Pancreas (tissue), 10 donors: ENCODE data around the gene PDE6A. TPM values are rescaled to one million over a fixed set of nuclear protein-coding genes. Genes with fewer than 3 reads are reported as not detected.

Source experiments
- ATAC-seq, 4 donors: fragments of 200-7000 bp; cut with Tn5 transposase; one replicate each; pipeline versions ENCODE4 v1.8.0 to v1.9.1; 2020; ENCODE audit warnings: mild to moderate bottlenecking in 4 of 4, moderate library complexity in 4 of 4
- DNase-seq, 6 donors: peaks; one replicate each; pipeline ENCODE4 v3.0.0-alpha.2; 2020
- FAIRE-seq: peaks from 2 replicates; lab custom pipeline; 2012; peaks lifted over from hg19 to GRCh38; lab: Jason Lieb, UNC
- H3K27ac ChIP-seq, 4 donors: fragments of 200-600 bp; sonication (generic); 1 replicate in 3 of 4; 2 replicates in 1 of 4; pipeline versions ENCODE4 v1.5.0 to v1.8.0; 2020
- H3K27me3 ChIP-seq, 4 donors: fragments of 200-600 bp; one replicate each; pipeline ENCODE4 v1.8.0; 2021
- H3K36me3 ChIP-seq, 3 donors: fragments of 200-600 bp; sonication (generic) in 1 of 3; one replicate each; pipeline versions ENCODE4 v1.5.0 to v1.8.0; 2020 to 2021
- H3K4me1 ChIP-seq, 3 donors: fragments of 200-600 bp; one replicate each; pipeline ENCODE4 v1.8.0; 2021
- H3K4me3 ChIP-seq, 4 donors: fragments of 200-600 bp; sonication (generic) in 2 of 4; one replicate each; pipeline versions ENCODE4 v1.5.0 to v1.8.0; 2020 to 2021
- H3K9me3 ChIP-seq, 4 donors: fragments of 200-600 bp; one replicate each; pipeline ENCODE4 v1.8.0; 2021
- WGBS, 2 donors: extraction: QIAGEN DNeasy Blood & Tissue Kit; methylation state at CpG; one replicate each; pipeline ENCODE4 v1.1.7; 2013; 5-methylcytosine and 5-hydroxymethylcytosine counted together
- intact Hi-C, 3 donors: fragments of 100-400 bp; cut with DNase I; formaldehyde crosslinking; loops; one replicate each; pipeline versions ENCODE4 v1.11.1 to v1.14.2; 2022
- polyA plus RNA-seq, 2 donors: library from polyadenylated mRNA; stranded (reverse); fragments of 200-250 nt; gene quantifications; one replicate each; pipeline ENCODE4 v1.2.3, GENCODE V29; 2013
- total RNA-seq, 6 donors: library from RNA; stranded (reverse); fragmentation: NEBNext Ultra II Directional in 4 of 6; extraction: Animal tissue kit (Norgen Biotek cat#: 25700) in 4 of 6; gene quantifications; one replicate each; pipeline versions ENCODE4 v1.2.1 to v1.2.4, GENCODE V29; 2021 to 2023
- TF ChIP-seq, protein P1 (sequence below), 4 donors: fragments of 200-600 bp; sonication (generic) in 3 of 4; IDR thresholded peaks; one replicate each; pipeline versions ENCODE4 v1.5.0 to v1.8.0; 2021; ENCODE audit warnings: antibody characterized with exemption in 4 of 4
- donor health status: healthy with polysubstance abuse.
- donor health status: DM: no; HTN: no; CAD: no; lungs with moderate emphysema.
- donor health status: DM: no; HTN: no; CAD: no.
- donor health status: control.
- donor health status: control.
- donor health status: Bipolar disorder and iron deficiency.
- donor health status: DM: yes; HTN: yes; CAD: no.
- donor health status: DM: no; HTN: no; CAD: no.
- donor health status: DM: no; HTN: no; CAD: no.
- donor health status: DM: yes; HTN: yes; CAD: no.

PDE6A gene
- total and polyA plus RNA-seq, 8 donors, result not detected

GRCh38 chr5:149816661-149817060 lies 127.9 kb downstream of the PDE6A start:
- no peaks in the 10 kb centered on the region for H3K4me1 ChIP-seq
- H3K27me3 ChIP-seq, result no peaks in the 10 kb centered on the region
- no peak for ATAC-seq
- TF ChIP-seq, protein P1, sequence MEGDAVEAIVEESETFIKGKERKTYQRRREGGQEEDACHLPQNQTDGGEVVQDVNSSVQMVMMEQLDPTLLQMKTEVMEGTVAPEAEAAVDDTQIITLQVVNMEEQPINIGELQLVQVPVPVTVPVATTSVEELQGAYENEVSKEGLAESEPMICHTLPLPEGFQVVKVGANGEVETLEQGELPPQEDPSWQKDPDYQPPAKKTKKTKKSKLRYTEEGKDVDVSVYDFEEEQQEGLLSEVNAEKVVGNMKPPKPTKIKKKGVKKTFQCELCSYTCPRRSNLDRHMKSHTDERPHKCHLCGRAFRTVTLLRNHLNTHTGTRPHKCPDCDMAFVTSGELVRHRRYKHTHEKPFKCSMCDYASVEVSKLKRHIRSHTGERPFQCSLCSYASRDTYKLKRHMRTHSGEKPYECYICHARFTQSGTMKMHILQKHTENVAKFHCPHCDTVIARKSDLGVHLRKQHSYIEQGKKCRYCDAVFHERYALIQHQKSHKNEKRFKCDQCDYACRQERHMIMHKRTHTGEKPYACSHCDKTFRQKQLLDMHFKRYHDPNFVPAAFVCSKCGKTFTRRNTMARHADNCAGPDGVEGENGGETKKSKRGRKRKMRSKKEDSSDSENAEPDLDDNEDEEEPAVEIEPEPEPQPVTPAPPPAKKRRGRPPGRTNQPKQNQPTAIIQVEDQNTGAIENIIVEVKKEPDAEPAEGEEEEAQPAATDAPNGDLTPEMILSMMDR (IDR thresholded peaks at IDR 0.05), result no peak
- H3K27ac ChIP-seq, result no peak overlapping the region
- 73 to 94% methylated on average over 2 of the region's 2 CpGs for WGBS, 2 donors
- FAIRE-seq, result no peak
- intact Hi-C loops, result no loop called here
- DNase-seq, result no peak
- no peak overlapping the region for H3K4me3 ChIP-seq
- H3K36me3 ChIP-seq, result no peaks in the 10 kb centered on the region
- H3K9me3 ChIP-seq, result no peaks in the 10 kb centered on the region

GRCh38 chr5:149811453-149811852 lies 133.1 kb downstream of the PDE6A start:
- ATAC-seq (no peak), FAIRE-seq (no peak), DNase-seq (no peak)
- no peaks in the 10 kb centered on the region for H3K4me1 ChIP-seq
- H3K27me3 ChIP-seq, result no peaks in the 10 kb centered on the region
- no peaks in the 10 kb centered on the region for H3K9me3 ChIP-seq
- intact Hi-C loops, result no loop called here
- no peaks in the 10 kb centered on the region for H3K36me3 ChIP-seq
- TF ChIP-seq, protein P1 (IDR thresholded peaks at IDR 0.05), result no peak
- H3K27ac ChIP-seq, result no peak overlapping the region
- WGBS, 2 donors, result 33 to 41% methylated on average over 3 of the region's 3 CpGs
- H3K4me3 ChIP-seq, result no peak overlapping the region

DNA sequence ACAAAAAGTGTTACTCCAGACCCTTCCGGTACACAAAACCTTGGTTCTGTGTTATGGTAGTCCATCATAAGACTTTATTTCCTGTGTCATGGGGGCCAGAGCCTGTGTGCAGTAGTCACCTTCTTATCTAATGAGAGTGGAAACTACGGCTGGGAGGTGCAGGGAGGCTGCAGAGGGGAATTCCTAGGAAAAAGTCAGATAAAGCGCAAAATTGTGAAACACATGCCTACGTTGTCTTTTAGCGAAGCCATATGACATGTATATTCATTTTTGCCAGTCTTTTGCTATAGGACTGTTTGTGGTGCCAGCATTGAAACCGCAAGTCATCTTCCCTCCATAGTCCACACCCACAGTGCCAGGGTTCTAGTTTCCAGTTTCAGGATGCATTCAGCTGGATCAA lies 133.7 kb downstream of the PDE6A start:
- H3K27ac ChIP-seq, result no peak overlapping the region
- DNase-seq (no peak), ATAC-seq (no peak), FAIRE-seq (no peak)
- no peak overlapping the region for H3K4me3 ChIP-seq
- 86% methylated on average over 6 of the region's 6 CpGs for WGBS, 2 donors
- no peaks in the 10 kb centered on the region for H3K4me1 ChIP-seq
- H3K36me3 ChIP-seq, result no peaks in the 10 kb centered on the region
- intact Hi-C loops, result no loop called here
- H3K27me3 ChIP-seq, result no peaks in the 10 kb centered on the region
- TF ChIP-seq, protein P1 (IDR thresholded peaks at IDR 0.05), result no peak
- no peaks in the 10 kb centered on the region for H3K9me3 ChIP-seq

GRCh38 chr5:149809931-149810691 lies 134.5 kb downstream of the PDE6A start:
- no peaks in the 10 kb centered on the region for H3K9me3 ChIP-seq
- no peaks in the 10 kb centered on the region for H3K4me1 ChIP-seq
- no peak for ATAC-seq
- TF ChIP-seq, protein P1 (IDR thresholded peaks at IDR 0.05), result no peak
- H3K4me3 ChIP-seq, result no peak overlapping the region
- no peak for FAIRE-seq
- no peaks in the 10 kb centered on the region for H3K27me3 ChIP-seq
- H3K27ac ChIP-seq, result no peak overlapping the region
- intact Hi-C loops, result no loop called here
- DNase-seq, result no peak
- no peaks in the 10 kb centered on the region for H3K36me3 ChIP-seq
- 90 to 93% methylated on average over 8 of the region's 8 CpGs for WGBS, 2 donors

DNA sequence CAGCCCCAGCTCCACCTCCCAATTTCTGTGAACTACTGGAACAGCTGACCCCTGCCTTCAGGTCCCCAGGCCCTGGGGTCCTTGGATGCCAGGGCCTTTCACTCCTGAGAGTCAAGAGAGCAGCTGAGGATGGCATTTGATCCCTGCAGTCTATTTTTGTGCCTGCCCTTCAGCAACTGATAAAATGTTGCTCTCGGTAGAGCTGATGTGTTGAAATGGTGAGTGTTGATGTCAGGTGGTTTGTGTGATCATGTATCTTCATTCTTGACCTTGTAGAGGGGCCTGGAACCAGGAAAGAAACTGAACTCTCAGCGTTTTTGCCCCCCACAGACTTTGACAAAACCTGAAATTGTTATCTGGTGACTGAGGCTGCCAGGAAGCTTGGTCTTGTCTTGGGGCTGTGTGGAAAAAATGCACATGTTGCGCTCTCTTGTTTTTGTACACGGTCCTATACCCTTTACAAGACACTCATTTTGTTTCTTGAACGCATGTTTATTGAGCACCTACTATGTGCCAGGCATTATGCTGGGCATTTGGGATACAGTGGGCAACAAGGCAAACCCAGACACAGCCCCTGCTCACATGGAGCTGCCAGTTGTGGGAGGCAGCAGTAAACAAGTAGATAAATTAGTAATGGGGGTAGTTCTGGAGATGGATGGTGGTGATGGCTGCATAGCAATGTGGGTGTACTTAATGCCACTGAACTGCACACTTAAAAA lies 136.2 kb downstream of the PDE6A start:
- no peaks in the 10 kb centered on the region for H3K4me1 ChIP-seq
- H3K27ac ChIP-seq, result no peak overlapping the region
- intact Hi-C loops, result no loop called here
- ATAC-seq (no peak), FAIRE-seq (no peak), DNase-seq (no peak)
- no peaks in the 10 kb centered on the region for H3K27me3 ChIP-seq
- no peaks in the 10 kb centered on the region for H3K9me3 ChIP-seq
- TF ChIP-seq, protein P1 (IDR thresholded peaks at IDR 0.05), result no peak
- 54 to 57% methylated on average over 5 of the region's 5 CpGs for WGBS, 2 donors
- no peaks in the 10 kb centered on the region for H3K36me3 ChIP-seq
- no peak overlapping the region for H3K4me3 ChIP-seq
